Activated CD4-positive, alpha-beta memory T cell treated with anti-CD3 and anti-CD28 coated beads for 36 hours (primary cell): ENCODE measurements around the gene GBP2. TPM values are rescaled to one million over a fixed set of nuclear protein-coding genes. Genes with fewer than 3 reads are reported as not detected.

Source experiments
- CTCF ChIA-PET: fragments of 350-600 bp; sonication (Branson Sonifier 250); formaldehyde crosslinking; loops from one replicate; lab custom pipeline; 2021; ENCODE audit warnings: antibody characterized with exemption, inconsistent platforms; lab: Charles Lee
- POLR2A ChIA-PET: fragments of 350-600 bp; sonication (Branson Sonifier 250); formaldehyde crosslinking; loops from one replicate; lab custom pipeline; 2021; ENCODE audit warnings: antibody characterized with exemption; lab: Charles Lee
- DNase-seq: peaks from one replicate; pipeline ENCODE4 v3.0.0-alpha.2; 2020
- H3K27ac Mint-ChIP-seq: one replicate; pipeline ENCODE4 v1.8.0; 2021; ENCODE audit warnings: mixed read lengths
- H3K27me3 Mint-ChIP-seq: one replicate; pipeline ENCODE4 v1.8.0; 2021; ENCODE audit warnings: mixed read lengths
- H3K36me3 Mint-ChIP-seq: one replicate; pipeline ENCODE4 v1.8.0; 2021; ENCODE audit warnings: mixed read lengths
- H3K4me1 Mint-ChIP-seq: one replicate; pipeline ENCODE4 v1.8.0; 2021; ENCODE audit warnings: low read depth, mixed read lengths
- H3K4me3 Mint-ChIP-seq: one replicate; pipeline ENCODE4 v1.8.0; 2021; ENCODE audit warnings: mild to moderate bottlenecking, mixed read lengths
- H3K9me3 Mint-ChIP-seq: one replicate; pipeline ENCODE4 v1.8.0; 2021; ENCODE audit warnings: mixed read lengths
- intact Hi-C: fragments of 100-400 bp; cut with micrococcal nuclease; formaldehyde crosslinking; loops from one replicate; pipeline ENCODE4 v1.15.1; 2023
- total RNA-seq, 2 experiments: library from RNA; stranded (reverse); gene quantifications; one replicate each; pipeline ENCODE4 v1.2.3, GENCODE V29; 2021

Gene GBP2
- total RNA-seq = 100 to 1,000 TPM; 396 to 403 TPM

GRCh38 chr1:89125913-89126580, at the start of gene GBP2:
GBP2 (minus strand) TSS chr1:89126114; CDS start chr1:89121966, 4,148 bp downstream.
- Mint-ChIP-seq H3K4me1 (peaks cover 54% of the 10 kb centered on the region), H3K36me3 (peaks cover 46% of the 10 kb centered on the region), H3K4me3 (peak within 1 kb of the TSS; percentile 95), H3K27ac (peak within 1 kb of the TSS; percentile 99), H3K9me3 (peaks cover 7% of the 10 kb centered on the region), H3K27me3 (no peaks in the 10 kb centered on the region)
- DNase-seq = peak; percentile 51
- ChIA-PET POLR2A (interaction anchor here (0.7 to 5.2 kb wide), 16 partner anchors 10 to 185 kb away, joined by 3 to 72 read pairs (median 6); partner anchors contain the start of genes GBP1, GBP3, GBP4 and GBP5), CTCF (interaction anchor here (0.6 to 3.5 kb wide), 12 partner anchors 9 to 325 kb away, joined by 3 to 12 read pairs (median 4); no protein-coding TSS in a partner anchor)
- intact Hi-C loops = loop anchor here (1.0 to 2.0 kb wide), 11 partner anchors 22 to 483 kb away; partner anchors contain the start of genes GBP1, KYAT3 and RBMXL1

DNA sequence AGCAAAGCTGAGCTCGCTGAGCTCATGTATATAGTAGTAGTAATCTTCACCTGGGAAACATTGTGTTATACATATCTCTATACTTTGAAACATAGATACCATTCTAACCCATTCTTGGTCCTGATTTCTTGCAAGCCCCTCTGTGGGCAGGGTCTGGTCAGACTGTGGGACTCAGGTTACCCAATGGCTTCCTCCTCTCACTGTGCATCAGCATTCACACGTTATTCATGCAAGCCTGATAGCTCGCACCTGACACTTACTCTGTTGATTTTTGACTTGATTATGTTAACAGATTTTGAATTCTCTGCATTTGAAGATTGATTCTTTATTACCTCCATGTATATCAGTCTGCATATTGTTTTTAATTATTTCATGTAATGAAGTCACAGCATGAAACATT, 48.6 kb upstream of the GBP2 start:
- ChIA-PET POLR2A (no interaction called here), CTCF (interaction anchor here (0.8 kb wide), 1 partner anchor 282 kb away, joined by 3 read pairs; no protein-coding TSS in a partner anchor)
- DNase-seq = no peak
- Mint-ChIP-seq H3K27me3 (no peaks in the 10 kb centered on the region), H3K4me1 (peaks cover 16% of the 10 kb centered on the region), H3K36me3 (no peaks in the 10 kb centered on the region), H3K4me3 (no peak overlapping the region), H3K9me3 (no peaks in the 10 kb centered on the region), H3K27ac (no peak overlapping the region)
- intact Hi-C loops = no loop called here

- Mint-ChIP-seq H3K27me3 (no peaks in the 10 kb centered on the region), H3K9me3 (no peaks in the 10 kb centered on the region), H3K27ac (no peak overlapping the region), H3K36me3 (no peaks in the 10 kb centered on the region), H3K4me3 (no peak overlapping the region), H3K4me1 (peaks cover 16% of the 10 kb centered on the region)
- intact Hi-C loops = no loop called here
- no peak for DNase-seq
- ChIA-PET CTCF (interaction anchor here (1.2 kb wide), 1 partner anchor 186 kb away, joined by 5 read pairs; no protein-coding TSS in a partner anchor), POLR2A (no interaction called here)
Measured at GRCh38 chr1:89172468-89173143, 46.7 kb upstream of the GBP2 start.

DNA sequence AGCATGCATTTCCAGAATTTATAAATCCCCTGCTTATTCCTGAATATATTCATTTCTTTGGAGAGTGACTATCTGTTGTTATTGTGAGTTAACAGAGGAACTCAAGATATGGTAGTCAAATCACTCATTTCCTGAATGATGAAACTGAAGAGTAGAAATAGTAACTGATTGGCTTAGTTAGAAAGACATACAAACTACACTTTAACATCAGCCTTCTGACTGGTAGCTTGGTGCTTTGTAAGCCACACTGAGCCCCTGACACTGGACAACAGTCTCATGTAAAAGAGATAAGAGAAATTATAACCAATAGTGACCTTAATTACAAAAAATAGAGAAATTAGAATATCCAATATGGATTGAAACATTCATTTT, 45.1 kb upstream of the GBP2 start:
- H3K9me3 Mint-ChIP-seq = no peaks in the 10 kb centered on the region
- intact Hi-C loops = loop anchor here (1.0 to 2.0 kb wide), 2 partner anchors 28 to 44 kb away; partner anchors contain the start of gene GBP2
- H3K4me1 Mint-ChIP-seq = peaks cover 7% of the 10 kb centered on the region
- CTCF ChIA-PET = no interaction called here
- no peak for DNase-seq
- no peaks in the 10 kb centered on the region for H3K36me3 Mint-ChIP-seq
- POLR2A ChIA-PET = no interaction called here
- H3K4me3 Mint-ChIP-seq = no peak overlapping the region
- H3K27me3 Mint-ChIP-seq = no peaks in the 10 kb centered on the region
- peak overlapping the region; percentile 50 for H3K27ac Mint-ChIP-seq

- H3K9me3 Mint-ChIP-seq = no peaks in the 10 kb centered on the region
- peaks cover 7% of the 10 kb centered on the region for H3K4me1 Mint-ChIP-seq
- no peak for DNase-seq
- CTCF ChIA-PET = no interaction called here
- H3K27me3 Mint-ChIP-seq = no peaks in the 10 kb centered on the region
- peak overlapping the region; percentile 50 for H3K27ac Mint-ChIP-seq
- POLR2A ChIA-PET = no interaction called here
- intact Hi-C loops = loop anchor here (1.0 to 2.0 kb wide), 2 partner anchors 29 to 44 kb away; partner anchors contain the start of gene GBP2
- no peaks in the 10 kb centered on the region for H3K36me3 Mint-ChIP-seq
- no peak overlapping the region for H3K4me3 Mint-ChIP-seq
Measured at GRCh38 chr1:89170170-89171066, 44.5 kb upstream of the GBP2 start.

DNA sequence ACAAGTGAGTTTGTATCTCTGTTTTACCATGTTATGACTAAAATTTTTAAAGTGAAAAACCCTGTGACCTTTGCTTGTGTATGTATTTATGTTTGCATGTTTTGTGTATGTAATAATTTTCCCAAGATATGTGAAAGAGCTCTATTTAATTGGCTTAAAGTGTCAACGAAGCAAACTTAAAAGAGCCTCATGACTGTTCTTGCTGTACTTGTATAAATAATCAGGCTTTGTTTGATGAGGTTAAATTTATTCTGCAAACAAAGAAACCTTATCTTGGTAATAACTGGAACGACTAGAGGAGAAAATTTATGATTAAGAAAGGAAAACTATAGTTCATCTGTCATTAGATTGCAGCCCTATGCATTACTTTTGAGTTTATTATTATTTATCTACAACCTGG, 43.3 kb upstream of the GBP2 start:
- Mint-ChIP-seq H3K4me1 (peaks cover 7% of the 10 kb centered on the region), H3K36me3 (no peaks in the 10 kb centered on the region), H3K4me3 (no peak overlapping the region), H3K27ac (no peak overlapping the region), H3K27me3 (no peaks in the 10 kb centered on the region), H3K9me3 (no peaks in the 10 kb centered on the region)
- DNase-seq = no peak
- intact Hi-C loops = no loop called here
- CTCF ChIA-PET = no interaction called here
- POLR2A ChIA-PET = no interaction called here

- H3K9me3 Mint-ChIP-seq = no peaks in the 10 kb centered on the region
- no peaks in the 10 kb centered on the region for H3K27me3 Mint-ChIP-seq
- peaks cover 7% of the 10 kb centered on the region for H3K4me1 Mint-ChIP-seq
- DNase-seq = no peak
- intact Hi-C loops = no loop called here
- ChIA-PET CTCF (no interaction called here), POLR2A (no interaction called here)
- no peak overlapping the region for H3K4me3 Mint-ChIP-seq
- H3K36me3 Mint-ChIP-seq = no peaks in the 10 kb centered on the region
- no peak overlapping the region for H3K27ac Mint-ChIP-seq
Measured at GRCh38 chr1:89167590-89168230, 41.8 kb upstream of the GBP2 start.

DNA sequence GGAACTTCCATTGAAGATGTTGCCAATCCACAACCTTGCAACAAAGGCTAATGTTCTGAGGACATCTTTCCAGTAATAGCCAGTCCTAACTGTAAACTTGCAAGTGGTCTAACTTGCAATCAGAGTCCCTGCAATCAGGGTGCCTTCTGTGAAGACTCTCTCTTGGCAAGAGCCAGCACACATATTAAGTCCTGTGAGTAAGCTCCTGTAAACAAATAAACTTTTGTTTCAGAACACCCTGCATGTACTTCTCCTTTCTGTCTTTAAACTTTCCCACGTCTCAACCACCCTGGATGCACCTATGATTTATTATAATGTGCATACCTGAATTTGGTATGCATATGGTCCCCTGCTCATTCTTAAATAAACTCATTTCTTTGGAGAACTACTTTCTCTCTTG, 40.8 kb upstream of the GBP2 start:
- CTCF ChIA-PET = no interaction called here
- POLR2A ChIA-PET = no interaction called here
- Mint-ChIP-seq H3K9me3 (peaks cover 3% of the 10 kb centered on the region), H3K4me1 (peaks cover 7% of the 10 kb centered on the region), H3K4me3 (no peak overlapping the region), H3K36me3 (no peaks in the 10 kb centered on the region), H3K27me3 (no peaks in the 10 kb centered on the region), H3K27ac (no peak overlapping the region)
- DNase-seq = no peak
- intact Hi-C loops = no loop called here

DNA sequence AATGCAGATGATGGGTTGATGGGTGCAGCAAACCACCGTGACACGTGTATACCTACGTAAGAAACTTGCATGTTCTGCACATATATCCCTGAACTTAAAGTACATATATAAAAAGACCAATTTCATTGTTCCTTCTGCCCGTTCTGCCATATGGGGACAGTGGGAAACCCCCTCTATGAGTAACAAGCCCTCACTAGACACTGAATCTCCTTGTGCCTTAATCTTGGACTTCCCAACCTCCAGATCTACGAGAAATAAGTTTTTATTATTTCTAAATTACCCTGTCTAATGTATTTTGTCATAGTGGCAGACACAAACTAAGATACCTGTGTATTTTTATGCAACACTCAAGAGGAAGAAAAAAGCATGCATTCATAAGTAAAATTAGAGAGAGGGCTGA, 39.9 kb upstream of the GBP2 start:
- no peaks in the 10 kb centered on the region for H3K27me3 Mint-ChIP-seq

DNA sequence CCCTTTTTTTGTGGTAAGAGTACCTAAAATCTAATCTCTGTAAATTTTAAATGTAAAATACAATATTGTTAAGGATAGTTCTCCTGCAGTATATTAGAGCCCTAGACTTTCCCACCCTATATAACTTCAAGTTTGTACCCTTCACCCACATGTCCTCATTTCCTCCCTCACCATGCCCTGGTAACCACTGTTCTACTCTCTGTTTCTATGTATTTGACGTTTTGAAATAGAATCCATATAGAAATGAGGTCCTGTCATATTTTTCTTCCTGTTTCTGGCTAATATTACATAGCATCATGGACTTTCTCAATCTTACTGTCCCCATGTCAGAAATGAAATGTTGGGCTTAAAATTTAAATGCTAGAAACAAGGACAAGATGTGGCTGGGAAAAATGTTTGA, 25.1 kb upstream of the GBP2 start:
- H3K27ac Mint-ChIP-seq = no peak overlapping the region
- H3K4me3 Mint-ChIP-seq = no peak overlapping the region
- CTCF ChIA-PET = no interaction called here
- POLR2A ChIA-PET = no interaction called here
- intact Hi-C loops = no loop called here
- DNase-seq = no peak
- peaks cover 5% of the 10 kb centered on the region for H3K9me3 Mint-ChIP-seq
- H3K36me3 Mint-ChIP-seq = no peaks in the 10 kb centered on the region
- peaks cover 3% of the 10 kb centered on the region for H3K4me1 Mint-ChIP-seq
- H3K27me3 Mint-ChIP-seq = peaks cover 7% of the 10 kb centered on the region

More for the DNA sequence above, 39.9 kb upstream of the GBP2 start:
- intact Hi-C loops = no loop called here
- Mint-ChIP-seq H3K4me3 (no peak overlapping the region), H3K9me3 (peaks cover 12% of the 10 kb centered on the region), H3K4me1 (peaks cover 3% of the 10 kb centered on the region), H3K27ac (no peak overlapping the region), H3K36me3 (peaks cover 6% of the 10 kb centered on the region)
- DNase-seq = no peak
- CTCF ChIA-PET = no interaction called here
- POLR2A ChIA-PET = no interaction called here

DNA sequence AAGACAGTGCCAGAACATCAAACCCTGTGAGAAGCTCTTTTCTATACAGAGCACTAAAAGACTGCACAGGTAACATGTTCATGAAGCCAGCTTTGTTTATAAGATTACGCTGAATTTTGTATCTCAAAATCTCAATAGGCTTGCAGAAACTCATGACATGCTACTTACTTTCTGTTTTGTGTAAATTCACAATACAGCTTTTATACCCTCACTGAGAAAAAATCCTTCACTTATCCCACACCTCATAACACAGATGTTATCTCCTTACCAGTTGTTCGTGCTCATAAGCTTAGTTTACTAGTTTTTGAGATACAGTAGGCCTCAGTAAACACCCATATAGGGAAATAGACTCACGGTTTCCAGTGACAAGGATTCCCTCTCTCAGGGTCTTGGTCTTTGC, 24.1 kb upstream of the GBP2 start:
- intact Hi-C loops = no loop called here
- POLR2A ChIA-PET = no interaction called here
- no peak for DNase-seq
- Mint-ChIP-seq H3K9me3 (no peaks in the 10 kb centered on the region), H3K36me3 (no peaks in the 10 kb centered on the region), H3K4me3 (no peak overlapping the region), H3K4me1 (peaks cover 3% of the 10 kb centered on the region), H3K27ac (no peak overlapping the region), H3K27me3 (peaks cover 7% of the 10 kb centered on the region)
- CTCF ChIA-PET = no interaction called here
